OCI-LY1 (cell line): ENCODE data around the gene CAPN2.

Experiments used
- CTCF ChIP-seq: fragments of 200-600 bp; sonication (generic), shearing (Covaris generic); IDR thresholded peaks from 2 replicates; pipeline ENCODE4 v1.5.1; 2017; ENCODE audit warnings: mild to moderate bottlenecking, antibody characterized with exemption, low read length, moderate library complexity, mixed read lengths
- EZH2 ChIP-seq: fragments of 200-600 bp; sonication (generic), shearing (Covaris generic); IDR thresholded peaks from 2 replicates; pipeline ENCODE4 v1.8.0; 2017; ENCODE audit warnings: borderline replicate concordance, mixed run types, mild to moderate bottlenecking, antibody characterized with exemption, low read length, moderate library complexity, mixed read lengths

DNA sequence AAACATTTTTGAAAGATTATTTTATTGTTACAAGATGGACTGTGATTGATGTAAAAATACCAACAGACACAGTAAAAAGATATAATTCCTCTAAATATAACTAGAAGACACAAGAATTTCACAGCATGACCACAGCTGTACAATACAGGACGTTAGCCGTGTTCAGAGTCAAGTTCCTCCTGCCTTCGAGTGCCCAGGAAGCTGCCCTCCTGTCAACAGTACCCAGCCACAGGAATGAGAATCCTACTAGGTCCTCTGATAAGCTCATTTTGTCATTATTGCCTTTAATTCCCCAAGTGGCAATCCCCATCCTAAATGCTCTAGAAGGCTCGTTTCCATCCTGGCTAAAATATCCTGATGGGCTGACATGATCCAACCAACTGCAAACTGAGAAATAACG, 16.4 kb upstream of the CAPN2 start:
- TF ChIP-seq CTCF (no peak), EZH2 (no peak)
